ENCODE measurements around the gene SCAF1.

Gene SCAF1

GRCh38 chr19:49679771-49680413 is 37.9 kb downstream of the SCAF1 start:
- Mint-ChIP-seq H3K4me3 (peak overlapping the region; percentile 91), H3K27ac (peak overlapping the region; percentile 96), H3K36me3 (peaks cover 35% of the 10 kb centered on the region), H3K4me1 (peaks cover 54% of the 10 kb centered on the region), H3K9me3 (no peaks in the 10 kb centered on the region), H3K27me3 (no peaks in the 10 kb centered on the region)
- ATAC-seq = no peak

GRCh38 chr19:49680421-49681351 is 38.7 kb downstream of the SCAF1 start:
- peaks cover 60% of the 10 kb centered on the region for H3K4me1 Mint-ChIP-seq
- no peaks in the 10 kb centered on the region for H3K9me3 Mint-ChIP-seq
- peak overlapping the region; percentile 91 for H3K4me3 Mint-ChIP-seq
- peak overlapping the region; percentile 96 for H3K27ac Mint-ChIP-seq
- no peaks in the 10 kb centered on the region for H3K27me3 Mint-ChIP-seq
- peaks cover 43% of the 10 kb centered on the region for H3K36me3 Mint-ChIP-seq
- ATAC-seq = peak; percentile 9

- ATAC-seq = no peak
- Mint-ChIP-seq H3K4me3 (no peak overlapping the region), H3K27ac (no peak overlapping the region), H3K27me3 (no peaks in the 10 kb centered on the region), H3K36me3 (peaks cover 49% of the 10 kb centered on the region), H3K4me1 (peaks cover 55% of the 10 kb centered on the region), H3K9me3 (no peaks in the 10 kb centered on the region)
Measured at GRCh38 chr19:49681830-49682229, 39.8 kb downstream of the SCAF1 start.

GRCh38 chr19:49682274-49682673 is 40.3 kb downstream of the SCAF1 start:
- Mint-ChIP-seq H3K4me1 (peaks cover 55% of the 10 kb centered on the region), H3K36me3 (peaks cover 54% of the 10 kb centered on the region), H3K9me3 (no peaks in the 10 kb centered on the region), H3K27ac (no peak overlapping the region), H3K4me3 (no peak overlapping the region), H3K27me3 (no peaks in the 10 kb centered on the region)
- ATAC-seq = no peak

GRCh38 chr19:49683814-49684250 is 41.8 kb downstream of the SCAF1 start:
- Mint-ChIP-seq H3K9me3 (no peaks in the 10 kb centered on the region), H3K4me1 (peaks cover 55% of the 10 kb centered on the region), H3K36me3 (peaks cover 67% of the 10 kb centered on the region), H3K27ac (peak overlapping the region; percentile 57), H3K27me3 (no peaks in the 10 kb centered on the region), H3K4me3 (no peak overlapping the region)
- no peak for ATAC-seq

- Mint-ChIP-seq H3K27me3 (peaks cover 6% of the 10 kb centered on the region), H3K4me1 (peaks cover 55% of the 10 kb centered on the region), H3K4me3 (no peak overlapping the region), H3K36me3 (peaks cover 73% of the 10 kb centered on the region), H3K9me3 (no peaks in the 10 kb centered on the region), H3K27ac (peak overlapping the region; percentile 57)
- ATAC-seq = no peak
Measured at GRCh38 chr19:49684251-49684982, 42.4 kb downstream of the SCAF1 start.

- Mint-ChIP-seq H3K4me3 (no peak overlapping the region), H3K27me3 (peaks cover 12% of the 10 kb centered on the region), H3K36me3 (peaks cover 73% of the 10 kb centered on the region), H3K9me3 (no peaks in the 10 kb centered on the region), H3K27ac (peak overlapping the region; percentile 58), H3K4me1 (peaks cover 55% of the 10 kb centered on the region)
- ATAC-seq = no peak
Measured at GRCh38 chr19:49684983-49685553, 43.1 kb downstream of the SCAF1 start.

- Mint-ChIP-seq H3K4me1 (peaks cover 55% of the 10 kb centered on the region), H3K27me3 (peaks cover 20% of the 10 kb centered on the region), H3K27ac (peak overlapping the region; percentile 58), H3K9me3 (no peaks in the 10 kb centered on the region), H3K4me3 (no peak overlapping the region), H3K36me3 (peaks cover 75% of the 10 kb centered on the region)
- ATAC-seq = no peak
Measured at GRCh38 chr19:49685845-49686332, 43.9 kb downstream of the SCAF1 start.

- Mint-ChIP-seq H3K36me3 (peaks cover 72% of the 10 kb centered on the region), H3K9me3 (no peaks in the 10 kb centered on the region), H3K4me1 (peaks cover 57% of the 10 kb centered on the region), H3K27ac (no peak overlapping the region), H3K4me3 (no peak overlapping the region), H3K27me3 (peaks cover 27% of the 10 kb centered on the region)
- ATAC-seq = no peak
Measured at GRCh38 chr19:49686503-49687088, 44.6 kb downstream of the SCAF1 start.

- H3K9me3 Mint-ChIP-seq = no peaks in the 10 kb centered on the region
- no peak overlapping the region for H3K27ac Mint-ChIP-seq
- H3K27me3 Mint-ChIP-seq = peaks cover 30% of the 10 kb centered on the region
- peaks cover 68% of the 10 kb centered on the region for H3K36me3 Mint-ChIP-seq
- ATAC-seq = no peak
- H3K4me1 Mint-ChIP-seq = peaks cover 57% of the 10 kb centered on the region
- H3K4me3 Mint-ChIP-seq = no peak overlapping the region
Measured at GRCh38 chr19:49687150-49687549, 45.1 kb downstream of the SCAF1 start.

GRCh38 chr19:49687566-49688316 is 45.7 kb downstream of the SCAF1 start:
- Mint-ChIP-seq H3K4me1 (peaks cover 57% of the 10 kb centered on the region), H3K27me3 (peaks cover 36% of the 10 kb centered on the region), H3K36me3 (peaks cover 63% of the 10 kb centered on the region), H3K27ac (no peak overlapping the region), H3K4me3 (no peak overlapping the region), H3K9me3 (no peaks in the 10 kb centered on the region)
- ATAC-seq = no peak

GRCh38 chr19:49688531-49689132 is 46.6 kb downstream of the SCAF1 start:
- no peaks in the 10 kb centered on the region for H3K9me3 Mint-ChIP-seq
- H3K27ac Mint-ChIP-seq = no peak overlapping the region
- H3K36me3 Mint-ChIP-seq = peaks cover 60% of the 10 kb centered on the region
- H3K4me3 Mint-ChIP-seq = no peak overlapping the region
- ATAC-seq = no peak
- H3K4me1 Mint-ChIP-seq = peaks cover 56% of the 10 kb centered on the region
- H3K27me3 Mint-ChIP-seq = peaks cover 41% of the 10 kb centered on the region

- peak; percentile 32 for ATAC-seq
- Mint-ChIP-seq H3K4me1 (peaks cover 48% of the 10 kb centered on the region), H3K4me3 (peak within 1 kb of the TSS; percentile 73), H3K27ac (no peak within 1 kb of the TSS), H3K36me3 (peaks cover 53% of the 10 kb centered on the region), H3K27me3 (peaks cover 41% of the 10 kb centered on the region), H3K9me3 (no peaks in the 10 kb centered on the region)
Measured at GRCh38 chr19:49689133-49690078, 47.4 kb downstream of the SCAF1 start, which contains the start of gene ADM5. ADM5 (plus strand) TSS chr19:49689594; CDS start chr19:49689838, 244 bp downstream.
